Ovary (tissue), 9 donors: ENCODE measurements around the gene DPP4. TPM values are rescaled to one million over a fixed set of nuclear protein-coding genes. Genes with fewer than 3 reads are reported as not detected.

Source experiments
- DNase-seq, 5 donors: peaks; one replicate each; pipeline ENCODE4 v3.0.0-alpha.2; 2019 to 2020
- H3K27ac ChIP-seq, 2 donors: fragments of 200-600 bp; one replicate each; pipeline versions ENCODE4 v1.5.1 to v1.8.0; 2019 to 2022
- H3K27me3 ChIP-seq: fragments of 200-600 bp; one replicate; pipeline ENCODE4 v1.8.0; 2022
- H3K36me3 ChIP-seq: fragments of 200-600 bp; sonication (generic); one replicate; pipeline ENCODE4 v1.5.1; 2019
- H3K4me1 ChIP-seq: one replicate; pipeline ENCODE4 v1.8.1; 2013; ENCODE audit warnings: mild to moderate bottlenecking, moderate library complexity; ENCODE audit not compliant: insufficient read depth
- H3K4me3 ChIP-seq: fragments of 200-600 bp; sonication (generic); one replicate; pipeline ENCODE4 v1.5.1; 2017
- H3K9me3 ChIP-seq, 2 donors: fragments of 200-600 bp in 1 of 2; sonication (generic) in 1 of 2; one replicate each; pipeline versions ENCODE4 v1.5.1 to v1.8.1; 2013 to 2019; ENCODE audit warnings: mild to moderate bottlenecking in 1 of 2, moderate library complexity in 1 of 2
- EP300 ChIP-seq: sonication (generic); formaldehyde crosslinking; IDR thresholded peaks from one replicate; pipeline ENCODE4 v1.6.1; 2017; ENCODE audit warnings: antibody characterized with exemption
- POLR2A ChIP-seq: fragments of 450-650 bp; IDR thresholded peaks from one replicate; pipeline ENCODE4 v1.6.1; 2017; ENCODE audit warnings: antibody characterized with exemption, mild to moderate bottlenecking, moderate library complexity
- WGBS, 3 donors: extraction: QIAGEN DNeasy Blood & Tissue Kit in 1 of 3; methylation state at CpG; one replicate each; pipeline versions ENCODE4 v1.1.5 to v1.1.7; 2013 to 2017; 5-methylcytosine and 5-hydroxymethylcytosine counted together
- intact Hi-C, 4 donors: fragments of 100-400 bp; cut with DNase I; formaldehyde crosslinking; loops; one replicate each; pipeline versions ENCODE4 v1.11.0 to v1.15.1; 2022 to 2023
- polyA plus RNA-seq, 2 donors: library from polyadenylated mRNA; stranded (reverse); fragments of 200-250 nt in 1 of 2; fragments of 350-450 nt in 1 of 2; fragmentation: Illumina TruSeq in 1 of 2; extraction: RNeasy Lipid Tissue Mini Kit (QIAGEN cat#74804) in 1 of 2; gene quantifications; one replicate each; pipeline ENCODE4 v1.2.3, GENCODE V29; 2013 to 2014
- total RNA-seq, 7 donors: library from RNA; depleted of rRNA in 2 of 7; stranded (reverse); fragments of >200 nt in 2 of 7; fragmentation: NEBNext Ultra II Directional in 3 of 7; extraction: Animal tissue kit (Norgen Biotek cat#: 25700) in 3 of 7; gene quantifications; one replicate each; pipeline versions ENCODE4 v1.1.0 to v1.2.4, GENCODE V29; 2016 to 2023
- TF ChIP-seq, protein P1 (sequence below), 3 donors: fragments of 450-650 bp in 2 of 3; fragments of 200-600 bp in 1 of 3; IDR thresholded peaks; one replicate each; pipeline versions ENCODE4 v1.5.1 to v1.8.0; 2016 to 2022; ENCODE audit warnings: antibody characterized with exemption in 3 of 3, mild to moderate bottlenecking in 1 of 3
- donor health status: DM: no; HTN: no; CAD: no; lungs with moderate emphysema.
- donor health status: DM: no; HTN: no; CAD: no.
- donor health status: Bipolar disorder and iron deficiency.
- donor health status: DM: yes; HTN: yes; CAD: no.
- donor health status: DM: no; HTN: no; CAD: no.
- donor health status: DM: yes; HTN: yes; CAD: no.

DPP4 gene
- total and polyA plus RNA-seq, 9 donors: 0.71 to 46.6 (median 3.7) TPM

- Histone ChIP-seq H3K36me3 (no peaks in the 10 kb centered on the region), H3K27ac (no peak overlapping the region), H3K4me3 (no peak overlapping the region), H3K27me3 (no peaks in the 10 kb centered on the region), H3K9me3 (no peaks in the 10 kb centered on the region), H3K4me1 (no peaks in the 10 kb centered on the region)
- DNase-seq: no peak
- intact Hi-C loops: no loop called here
- TF ChIP-seq EP300 (no peak), POLR2A (no peak)
- TF ChIP-seq, protein P1, sequence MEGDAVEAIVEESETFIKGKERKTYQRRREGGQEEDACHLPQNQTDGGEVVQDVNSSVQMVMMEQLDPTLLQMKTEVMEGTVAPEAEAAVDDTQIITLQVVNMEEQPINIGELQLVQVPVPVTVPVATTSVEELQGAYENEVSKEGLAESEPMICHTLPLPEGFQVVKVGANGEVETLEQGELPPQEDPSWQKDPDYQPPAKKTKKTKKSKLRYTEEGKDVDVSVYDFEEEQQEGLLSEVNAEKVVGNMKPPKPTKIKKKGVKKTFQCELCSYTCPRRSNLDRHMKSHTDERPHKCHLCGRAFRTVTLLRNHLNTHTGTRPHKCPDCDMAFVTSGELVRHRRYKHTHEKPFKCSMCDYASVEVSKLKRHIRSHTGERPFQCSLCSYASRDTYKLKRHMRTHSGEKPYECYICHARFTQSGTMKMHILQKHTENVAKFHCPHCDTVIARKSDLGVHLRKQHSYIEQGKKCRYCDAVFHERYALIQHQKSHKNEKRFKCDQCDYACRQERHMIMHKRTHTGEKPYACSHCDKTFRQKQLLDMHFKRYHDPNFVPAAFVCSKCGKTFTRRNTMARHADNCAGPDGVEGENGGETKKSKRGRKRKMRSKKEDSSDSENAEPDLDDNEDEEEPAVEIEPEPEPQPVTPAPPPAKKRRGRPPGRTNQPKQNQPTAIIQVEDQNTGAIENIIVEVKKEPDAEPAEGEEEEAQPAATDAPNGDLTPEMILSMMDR (IDR thresholded peaks at IDR 0.05): no peak
Observed at GRCh38 chr2:161976917-161977316, 97.1 kb downstream of the DPP4 start.

GRCh38 chr2:161976295-161976694 is 97.7 kb downstream of the DPP4 start:
- Histone ChIP-seq H3K27ac (no peak overlapping the region), H3K9me3 (no peaks in the 10 kb centered on the region), H3K36me3 (no peaks in the 10 kb centered on the region), H3K27me3 (no peaks in the 10 kb centered on the region), H3K4me3 (no peak overlapping the region), H3K4me1 (no peaks in the 10 kb centered on the region)
- DNase-seq: no peak
- TF ChIP-seq POLR2A: no peak
- TF ChIP-seq, protein P1 (IDR thresholded peaks at IDR 0.05): no peak
- TF ChIP-seq EP300: no peak
- intact Hi-C loops: no loop called here
- 86 to 96% (median 90%) methylated on average over 1 of the region's 1 CpG for WGBS, 3 donors

DNA sequence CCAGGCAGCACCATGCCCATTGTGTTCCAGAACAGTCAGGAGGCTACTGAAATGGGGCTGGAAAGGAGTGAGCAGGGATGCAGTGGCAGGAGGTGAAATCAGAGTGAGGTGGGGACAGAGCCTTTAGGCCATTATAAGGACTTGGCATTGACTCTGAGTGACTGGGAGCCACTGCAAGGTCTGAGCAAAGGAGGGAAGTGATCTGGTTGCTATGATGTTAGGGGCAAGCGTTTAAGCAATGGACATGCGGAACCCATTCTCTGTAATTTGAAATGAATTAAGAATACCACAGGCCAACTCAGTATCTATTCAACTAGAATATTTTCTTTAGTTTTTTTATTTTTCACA is 98.2 kb downstream of the DPP4 start:
- no peak overlapping the region for H3K27ac ChIP-seq
- DNase-seq: no peak
- intact Hi-C loops: no loop called here
- no peaks in the 10 kb centered on the region for H3K9me3 ChIP-seq
- no peaks in the 10 kb centered on the region for H3K36me3 ChIP-seq
- no peaks in the 10 kb centered on the region for H3K27me3 ChIP-seq
- TF ChIP-seq POLR2A (no peak), EP300 (no peak)
- TF ChIP-seq, protein P1 (IDR thresholded peaks at IDR 0.05): no peak
- H3K4me3 ChIP-seq: no peak overlapping the region
- no peaks in the 10 kb centered on the region for H3K4me1 ChIP-seq
- WGBS, 3 donors: 93 to 99% (median 95%) methylated on average over 2 of the region's 2 CpGs

GRCh38 chr2:161975062-161975812 is 98.8 kb downstream of the DPP4 start:
- WGBS, 3 donors: 76 to 88% (median 78%) methylated on average over 3 of the region's 3 CpGs
- intact Hi-C loops: no loop called here
- no peak overlapping the region for H3K27ac ChIP-seq
- H3K9me3 ChIP-seq: no peaks in the 10 kb centered on the region
- DNase-seq: no peak
- no peak overlapping the region for H3K4me3 ChIP-seq
- TF ChIP-seq EP300 (no peak), POLR2A (no peak)
- TF ChIP-seq, protein P1 (IDR thresholded peaks at IDR 0.05): no peak
- no peaks in the 10 kb centered on the region for H3K4me1 ChIP-seq
- no peaks in the 10 kb centered on the region for H3K36me3 ChIP-seq
- no peaks in the 10 kb centered on the region for H3K27me3 ChIP-seq
